ENCODE measurements around the gene POR.

GRCh38 chr7:75946207-75946855 is 31.4 kb downstream of the POR start:
- TF ChIP-seq CTCF (IDR thresholded peaks at IDR 0.05; ENCODE audit: low read length) (no peak), EZH2 (optimal IDR thresholded peaks at IDR 0.05; ENCODE audit: low read depth, low read length) (no peak), EZH2phosphoT487 (IDR thresholded peaks at IDR 0.05; ENCODE audit: low read length) (no peak)
